ENCODE results near the gene WBP11. TPM values are rescaled to one million over a fixed set of nuclear protein-coding genes. Genes with fewer than 3 reads are reported as not detected.

Gene WBP11
- total and polyA plus RNA-seq, 2 of the 13 experiments (the other 11 are each of a cell fraction or from before 2014, with no cell fraction given), result 7.6 to 31.0 TPM

DNA sequence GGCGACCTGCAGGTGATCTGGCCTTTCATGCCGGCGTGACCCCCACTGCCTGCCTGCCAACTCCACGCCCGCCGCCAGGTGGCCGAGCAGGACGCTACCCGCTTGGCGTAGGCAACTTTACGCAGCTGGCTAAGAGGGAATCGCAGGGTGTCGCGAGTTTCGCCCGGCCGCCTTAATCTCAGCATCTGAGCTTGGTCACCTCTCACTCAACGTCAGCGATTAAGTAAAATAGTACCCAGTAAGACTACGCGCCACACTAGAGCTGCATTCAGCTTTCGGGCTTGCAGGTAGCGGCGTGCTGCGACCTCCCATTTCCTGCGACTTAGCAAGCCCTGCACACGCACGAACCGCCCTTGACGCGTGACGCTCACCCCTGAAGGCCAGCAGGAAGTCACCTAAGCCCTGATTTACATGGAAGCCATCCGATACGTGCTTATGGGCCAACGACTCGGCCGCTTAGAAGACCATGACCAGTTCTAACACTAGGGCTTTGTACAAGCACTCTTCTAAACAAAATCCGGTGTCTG is 33.2 kb downstream of the WBP11 start (continued):
- TF ChIP-seq, protein P1, sequence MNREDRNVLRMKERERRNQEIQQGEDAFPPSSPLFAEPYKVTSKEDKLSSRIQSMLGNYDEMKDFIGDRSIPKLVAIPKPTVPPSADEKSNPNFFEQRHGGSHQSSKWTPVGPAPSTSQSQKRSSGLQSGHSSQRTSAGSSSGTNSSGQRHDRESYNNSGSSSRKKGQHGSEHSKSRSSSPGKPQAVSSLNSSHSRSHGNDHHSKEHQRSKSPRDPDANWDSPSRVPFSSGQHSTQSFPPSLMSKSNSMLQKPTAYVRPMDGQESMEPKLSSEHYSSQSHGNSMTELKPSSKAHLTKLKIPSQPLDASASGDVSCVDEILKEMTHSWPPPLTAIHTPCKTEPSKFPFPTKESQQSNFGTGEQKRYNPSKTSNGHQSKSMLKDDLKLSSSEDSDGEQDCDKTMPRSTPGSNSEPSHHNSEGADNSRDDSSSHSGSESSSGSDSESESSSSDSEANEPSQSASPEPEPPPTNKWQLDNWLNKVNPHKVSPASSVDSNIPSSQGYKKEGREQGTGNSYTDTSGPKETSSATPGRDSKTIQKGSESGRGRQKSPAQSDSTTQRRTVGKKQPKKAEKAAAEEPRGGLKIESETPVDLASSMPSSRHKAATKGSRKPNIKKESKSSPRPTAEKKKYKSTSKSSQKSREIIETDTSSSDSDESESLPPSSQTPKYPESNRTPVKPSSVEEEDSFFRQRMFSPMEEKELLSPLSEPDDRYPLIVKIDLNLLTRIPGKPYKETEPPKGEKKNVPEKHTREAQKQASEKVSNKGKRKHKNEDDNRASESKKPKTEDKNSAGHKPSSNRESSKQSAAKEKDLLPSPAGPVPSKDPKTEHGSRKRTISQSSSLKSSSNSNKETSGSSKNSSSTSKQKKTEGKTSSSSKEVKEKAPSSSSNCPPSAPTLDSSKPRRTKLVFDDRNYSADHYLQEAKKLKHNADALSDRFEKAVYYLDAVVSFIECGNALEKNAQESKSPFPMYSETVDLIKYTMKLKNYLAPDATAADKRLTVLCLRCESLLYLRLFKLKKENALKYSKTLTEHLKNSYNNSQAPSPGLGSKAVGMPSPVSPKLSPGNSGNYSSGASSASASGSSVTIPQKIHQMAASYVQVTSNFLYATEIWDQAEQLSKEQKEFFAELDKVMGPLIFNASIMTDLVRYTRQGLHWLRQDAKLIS (CRISPR knock-in tag; IDR thresholded peaks at IDR 0.05), result no peak; the same call in 1 of the 2 replicates
- TF ChIP-seq, protein P2, sequence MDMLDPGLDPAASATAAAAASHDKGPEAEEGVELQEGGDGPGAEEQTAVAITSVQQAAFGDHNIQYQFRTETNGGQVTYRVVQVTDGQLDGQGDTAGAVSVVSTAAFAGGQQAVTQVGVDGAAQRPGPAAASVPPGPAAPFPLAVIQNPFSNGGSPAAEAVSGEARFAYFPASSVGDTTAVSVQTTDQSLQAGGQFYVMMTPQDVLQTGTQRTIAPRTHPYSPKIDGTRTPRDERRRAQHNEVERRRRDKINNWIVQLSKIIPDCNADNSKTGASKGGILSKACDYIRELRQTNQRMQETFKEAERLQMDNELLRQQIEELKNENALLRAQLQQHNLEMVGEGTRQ (IDR thresholded peaks at IDR 0.05; ENCODE audit: low read depth, low read length), result no peak
- TF ChIP-seq, protein P2 (CRISPR knock-in tag; IDR thresholded peaks at IDR 0.05; ENCODE audit: borderline replicate concordance), result no peak
- TF ChIP-seq ZFP62 (CRISPR knock-in tag; IDR thresholded peaks at IDR 0.05), result no peak
- TF ChIP-seq ZMYM3 (CRISPR knock-in tag; IDR thresholded peaks at IDR 0.05), result no peak
- TF ChIP-seq, protein P3, sequence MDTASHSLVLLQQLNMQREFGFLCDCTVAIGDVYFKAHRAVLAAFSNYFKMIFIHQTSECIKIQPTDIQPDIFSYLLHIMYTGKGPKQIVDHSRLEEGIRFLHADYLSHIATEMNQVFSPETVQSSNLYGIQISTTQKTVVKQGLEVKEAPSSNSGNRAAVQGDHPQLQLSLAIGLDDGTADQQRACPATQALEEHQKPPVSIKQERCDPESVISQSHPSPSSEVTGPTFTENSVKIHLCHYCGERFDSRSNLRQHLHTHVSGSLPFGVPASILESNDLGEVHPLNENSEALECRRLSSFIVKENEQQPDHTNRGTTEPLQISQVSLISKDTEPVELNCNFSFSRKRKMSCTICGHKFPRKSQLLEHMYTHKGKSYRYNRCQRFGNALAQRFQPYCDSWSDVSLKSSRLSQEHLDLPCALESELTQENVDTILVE (CRISPR knock-in tag; IDR thresholded peaks at IDR 0.05), result no peak; the same call in 1 of the 2 replicates
- no peak for TF ChIP-seq SOX6 (IDR thresholded peaks at IDR 0.05)
- no peak; the same call in 1 of the 2 replicates for TF ChIP-seq SOX6 (CRISPR knock-in tag; IDR thresholded peaks at IDR 0.05)
- no peak for TF ChIP-seq CBX2 (IDR thresholded peaks at IDR 0.05; ENCODE audit: low read depth, low read length)
- TF ChIP-seq CBX2 (CRISPR knock-in tag; IDR thresholded peaks at IDR 0.05; ENCODE audit: low read depth), result 0 out of 2 replicates have a peak, but pooled peaks have one; percentile 26
- TF ChIP-seq, protein P4, sequence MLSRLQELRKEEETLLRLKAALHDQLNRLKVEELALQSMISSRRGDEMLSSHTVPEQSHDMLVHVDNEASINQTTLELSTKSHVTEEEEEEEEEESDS (CRISPR knock-in tag; IDR thresholded peaks at IDR 0.05; ENCODE audit: borderline replicate concordance), result no peak
- TF ChIP-seq, protein P5, sequence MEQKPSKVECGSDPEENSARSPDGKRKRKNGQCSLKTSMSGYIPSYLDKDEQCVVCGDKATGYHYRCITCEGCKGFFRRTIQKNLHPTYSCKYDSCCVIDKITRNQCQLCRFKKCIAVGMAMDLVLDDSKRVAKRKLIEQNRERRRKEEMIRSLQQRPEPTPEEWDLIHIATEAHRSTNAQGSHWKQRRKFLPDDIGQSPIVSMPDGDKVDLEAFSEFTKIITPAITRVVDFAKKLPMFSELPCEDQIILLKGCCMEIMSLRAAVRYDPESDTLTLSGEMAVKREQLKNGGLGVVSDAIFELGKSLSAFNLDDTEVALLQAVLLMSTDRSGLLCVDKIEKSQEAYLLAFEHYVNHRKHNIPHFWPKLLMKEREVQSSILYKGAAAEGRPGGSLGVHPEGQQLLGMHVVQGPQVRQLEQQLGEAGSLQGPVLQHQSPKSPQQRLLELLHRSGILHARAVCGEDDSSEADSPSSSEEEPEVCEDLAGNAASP (CRISPR knock-in tag; IDR thresholded peaks at IDR 0.05; ENCODE audit: borderline replicate concordance), result 0 out of 2 replicates have a peak, but pooled peaks have one; percentile 10
- TF ChIP-seq KDM2A (CRISPR knock-in tag; IDR thresholded peaks at IDR 0.05; ENCODE audit: borderline replicate concordance, low read depth), result peak; percentile 62; the same call in 1 of the 2 replicates
- TF ChIP-seq, protein P6, sequence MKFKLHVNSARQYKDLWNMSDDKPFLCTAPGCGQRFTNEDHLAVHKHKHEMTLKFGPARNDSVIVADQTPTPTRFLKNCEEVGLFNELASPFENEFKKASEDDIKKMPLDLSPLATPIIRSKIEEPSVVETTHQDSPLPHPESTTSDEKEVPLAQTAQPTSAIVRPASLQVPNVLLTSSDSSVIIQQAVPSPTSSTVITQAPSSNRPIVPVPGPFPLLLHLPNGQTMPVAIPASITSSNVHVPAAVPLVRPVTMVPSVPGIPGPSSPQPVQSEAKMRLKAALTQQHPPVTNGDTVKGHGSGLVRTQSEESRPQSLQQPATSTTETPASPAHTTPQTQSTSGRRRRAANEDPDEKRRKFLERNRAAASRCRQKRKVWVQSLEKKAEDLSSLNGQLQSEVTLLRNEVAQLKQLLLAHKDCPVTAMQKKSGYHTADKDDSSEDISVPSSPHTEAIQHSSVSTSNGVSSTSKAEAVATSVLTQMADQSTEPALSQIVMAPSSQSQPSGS (CRISPR knock-in tag; IDR thresholded peaks at IDR 0.05), result no peak; the same call in 1 of the 2 replicates
- TF ChIP-seq ZNF207 (IDR thresholded peaks at IDR 0.05; ENCODE audit: borderline replicate concordance), result no peak
- no peak for TF ChIP-seq NR2F2 (IDR thresholded peaks at IDR 0.05; ENCODE audit: borderline replicate concordance, low read depth)
- peak; percentile 53; the same call in 1 of the 2 replicates for TF ChIP-seq MTA1 (CRISPR knock-in tag; IDR thresholded peaks at IDR 0.05; ENCODE audit: borderline replicate concordance)
- TF ChIP-seq, protein P7, sequence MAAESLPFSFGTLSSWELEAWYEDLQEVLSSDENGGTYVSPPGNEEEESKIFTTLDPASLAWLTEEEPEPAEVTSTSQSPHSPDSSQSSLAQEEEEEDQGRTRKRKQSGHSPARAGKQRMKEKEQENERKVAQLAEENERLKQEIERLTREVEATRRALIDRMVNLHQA (CRISPR knock-in tag; IDR thresholded peaks at IDR 0.05), result no peak
- no peak for TF ChIP-seq RFXAP (CRISPR knock-in tag; IDR thresholded peaks at IDR 0.05; ENCODE audit: borderline replicate concordance)
- TF ChIP-seq HDAC2 (CRISPR knock-in tag; IDR thresholded peaks at IDR 0.05), result 0 out of 2 replicates have a peak, but pooled peaks have one; percentile 50
